Epidermal melanocyte (primary cell): ENCODE measurements around the gene NAV3.

Experiments used
- DNase-seq: peaks from one replicate; pipeline ENCODE4 v3.0.0; 2011; ENCODE audit warnings: low spot score; ENCODE audit not compliant: insufficient read length

The NAV3 gene, protein sequence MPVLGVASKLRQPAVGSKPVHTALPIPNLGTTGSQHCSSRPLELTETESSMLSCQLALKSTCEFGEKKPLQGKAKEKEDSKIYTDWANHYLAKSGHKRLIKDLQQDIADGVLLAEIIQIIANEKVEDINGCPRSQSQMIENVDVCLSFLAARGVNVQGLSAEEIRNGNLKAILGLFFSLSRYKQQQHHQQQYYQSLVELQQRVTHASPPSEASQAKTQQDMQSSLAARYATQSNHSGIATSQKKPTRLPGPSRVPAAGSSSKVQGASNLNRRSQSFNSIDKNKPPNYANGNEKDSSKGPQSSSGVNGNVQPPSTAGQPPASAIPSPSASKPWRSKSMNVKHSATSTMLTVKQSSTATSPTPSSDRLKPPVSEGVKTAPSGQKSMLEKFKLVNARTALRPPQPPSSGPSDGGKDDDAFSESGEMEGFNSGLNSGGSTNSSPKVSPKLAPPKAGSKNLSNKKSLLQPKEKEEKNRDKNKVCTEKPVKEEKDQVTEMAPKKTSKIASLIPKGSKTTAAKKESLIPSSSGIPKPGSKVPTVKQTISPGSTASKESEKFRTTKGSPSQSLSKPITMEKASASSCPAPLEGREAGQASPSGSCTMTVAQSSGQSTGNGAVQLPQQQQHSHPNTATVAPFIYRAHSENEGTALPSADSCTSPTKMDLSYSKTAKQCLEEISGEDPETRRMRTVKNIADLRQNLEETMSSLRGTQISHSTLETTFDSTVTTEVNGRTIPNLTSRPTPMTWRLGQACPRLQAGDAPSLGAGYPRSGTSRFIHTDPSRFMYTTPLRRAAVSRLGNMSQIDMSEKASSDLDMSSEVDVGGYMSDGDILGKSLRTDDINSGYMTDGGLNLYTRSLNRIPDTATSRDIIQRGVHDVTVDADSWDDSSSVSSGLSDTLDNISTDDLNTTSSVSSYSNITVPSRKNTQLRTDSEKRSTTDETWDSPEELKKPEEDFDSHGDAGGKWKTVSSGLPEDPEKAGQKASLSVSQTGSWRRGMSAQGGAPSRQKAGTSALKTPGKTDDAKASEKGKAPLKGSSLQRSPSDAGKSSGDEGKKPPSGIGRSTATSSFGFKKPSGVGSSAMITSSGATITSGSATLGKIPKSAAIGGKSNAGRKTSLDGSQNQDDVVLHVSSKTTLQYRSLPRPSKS (N-terminal part only)

GRCh38 chr12:77830583-77831351, at the start of gene NAV3:
NAV3 (plus strand) TSS chr12:77830894; CDS start chr12:77831462, 568 bp downstream.
- DNase-seq = no peak

DNA sequence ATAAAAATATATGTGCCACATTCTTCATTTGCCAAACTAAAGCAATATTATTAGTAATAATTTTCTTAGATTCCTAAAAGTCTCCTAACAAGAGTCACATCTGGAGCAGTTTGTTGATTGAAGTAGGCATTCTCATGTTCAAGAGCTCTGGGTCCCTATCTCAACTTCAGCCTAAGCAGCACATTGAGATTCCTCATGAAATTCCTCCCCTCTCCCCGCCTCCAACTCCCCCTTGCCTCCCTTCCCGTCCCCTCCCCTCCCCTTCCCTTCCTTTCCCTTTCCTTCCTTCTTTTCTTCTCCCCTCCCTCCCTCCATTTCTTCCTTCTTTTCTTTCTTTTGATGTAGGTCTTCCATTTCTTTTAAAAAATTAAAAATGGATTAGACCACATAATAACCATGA, 48.7 kb upstream of the NAV3 start:
- no peak for DNase-seq

DNA sequence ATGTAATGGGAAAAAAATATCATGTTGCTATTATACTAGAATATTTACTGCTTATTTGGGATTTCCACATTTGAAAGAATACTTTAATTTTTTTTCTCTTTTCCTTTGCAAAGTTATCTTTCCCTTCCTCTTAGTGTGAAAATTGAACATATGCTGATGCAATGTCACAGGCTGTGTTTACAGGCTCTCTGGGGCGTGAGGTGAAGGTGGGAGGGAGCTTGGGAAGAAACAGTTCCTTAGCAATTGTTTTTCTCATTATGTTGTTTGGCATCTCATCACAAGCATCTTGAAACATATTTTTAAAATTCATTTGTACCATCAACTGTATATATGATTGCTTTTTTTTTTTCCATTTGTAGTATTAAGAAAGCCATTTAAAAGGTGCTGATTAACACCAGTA, 47.9 kb upstream of the NAV3 start:
- no peak for DNase-seq

- no peak for DNase-seq
These were observed 45.5 kb upstream of the NAV3 start for GRCh38 chr12:77785211-77785610.

- DNase-seq = no peak
These were observed 44.0 kb upstream of the NAV3 start for GRCh38 chr12:77786675-77787074.

GRCh38 chr12:77788231-77789168, 42.2 kb upstream of the NAV3 start:
- DNase-seq = no peak

DNA sequence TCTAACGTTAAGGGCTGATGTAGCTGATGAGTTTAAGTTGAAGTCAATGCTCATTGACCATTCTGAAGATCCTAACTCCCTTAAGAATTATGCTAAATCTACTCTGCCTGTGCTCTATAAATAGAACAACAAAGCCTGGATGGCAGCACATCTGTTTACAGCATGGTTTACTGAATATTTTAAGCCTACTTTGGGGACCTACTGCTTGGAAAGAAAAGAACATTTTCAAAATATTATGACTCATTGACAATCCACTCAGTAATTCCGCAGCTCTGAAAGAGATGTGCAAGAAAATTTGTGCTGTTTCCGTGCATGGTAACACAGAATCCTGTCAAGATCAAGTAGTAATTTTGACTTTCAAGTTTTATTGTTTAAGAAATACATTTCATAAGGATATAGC, 35.0 kb upstream of the NAV3 start:
- no peak for DNase-seq

DNA sequence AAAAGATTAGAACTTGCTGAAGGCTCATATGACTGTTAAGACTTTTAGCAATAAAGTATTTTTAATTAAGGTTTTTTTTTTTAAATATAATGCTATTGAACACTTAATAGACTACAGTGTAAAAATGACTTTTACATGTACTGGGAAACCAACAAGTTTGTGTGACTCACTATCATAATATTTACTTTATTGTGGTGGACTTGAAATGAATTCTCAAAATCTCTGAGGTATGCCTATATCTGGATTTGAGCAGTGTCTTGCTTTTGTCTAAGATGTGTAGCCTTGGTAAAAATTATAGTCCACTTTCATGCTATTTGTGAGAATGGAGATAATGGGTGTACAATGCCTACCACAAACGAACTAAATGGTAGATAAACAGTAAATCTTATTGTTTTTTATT, 33.9 kb upstream of the NAV3 start:
- DNase-seq = no peak

GRCh38 chr12:77800501-77800900, 30.2 kb upstream of the NAV3 start:
- DNase-seq = no peak

GRCh38 chr12:77808534-77808933, 22.2 kb upstream of the NAV3 start:
- no peak for DNase-seq

DNA sequence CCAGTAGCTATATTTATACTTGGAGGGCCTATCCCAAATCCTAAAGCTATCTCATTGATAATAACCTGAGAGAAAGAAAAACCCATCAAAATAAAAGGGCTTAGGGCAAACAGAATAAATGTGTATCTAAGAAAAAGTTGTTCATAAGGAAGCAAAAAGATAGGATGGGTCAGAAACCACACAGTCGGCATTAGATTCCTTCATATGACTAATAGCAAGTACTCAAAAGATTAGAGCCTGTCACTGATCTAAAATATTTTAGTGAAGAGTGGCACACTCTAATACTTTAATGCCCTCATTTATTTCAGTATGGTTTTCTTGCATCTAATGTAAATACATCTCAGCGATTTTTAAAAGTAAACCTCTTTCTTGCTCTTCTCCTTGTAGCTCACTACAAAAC, 17.1 kb upstream of the NAV3 start:
- DNase-seq = no peak

GRCh38 chr12:77814386-77814785, 16.3 kb upstream of the NAV3 start:
- DNase-seq = no peak

DNA sequence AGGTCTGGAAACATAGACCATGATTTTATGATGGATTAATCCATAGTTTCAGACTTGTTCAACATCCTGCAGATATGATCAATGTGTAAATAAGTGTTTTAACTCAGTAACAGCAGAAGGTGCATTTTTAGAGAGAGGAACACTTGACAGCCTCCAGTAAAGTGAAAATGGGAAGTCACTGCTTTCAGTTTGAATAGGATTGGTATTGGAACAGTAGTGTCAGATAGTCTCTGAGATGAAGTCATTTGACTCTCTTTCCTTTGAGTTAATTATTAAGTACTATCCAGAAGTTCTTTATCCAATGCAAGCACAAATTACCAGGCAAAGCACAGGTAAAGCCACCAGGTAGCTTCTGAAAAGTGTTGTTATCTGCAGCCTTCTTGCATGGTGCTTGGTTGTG, 14.5 kb upstream of the NAV3 start:
- DNase-seq = no peak

GRCh38 chr12:77817276-77817675, 13.4 kb upstream of the NAV3 start:
- DNase-seq = no peak

DNA sequence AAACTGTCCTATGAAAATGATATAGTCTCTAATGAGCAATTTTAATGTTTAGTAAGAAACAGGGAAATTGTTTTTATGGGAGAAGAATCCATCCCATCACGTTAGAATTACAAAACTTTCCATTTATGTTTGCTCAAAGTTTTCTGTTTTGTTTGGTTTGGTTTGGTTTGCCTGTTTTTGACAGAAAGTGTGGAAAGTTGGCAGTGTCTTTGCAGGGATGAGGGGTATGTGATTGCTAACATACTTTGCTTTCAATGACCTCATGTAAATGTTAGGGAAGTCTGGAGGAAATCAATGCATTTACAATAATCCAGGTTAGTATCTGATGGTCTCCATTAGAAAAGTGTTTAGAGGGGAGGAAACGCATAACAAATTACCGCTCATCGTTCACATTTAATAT, 12.3 kb upstream of the NAV3 start:
- DNase-seq = no peak

DNA sequence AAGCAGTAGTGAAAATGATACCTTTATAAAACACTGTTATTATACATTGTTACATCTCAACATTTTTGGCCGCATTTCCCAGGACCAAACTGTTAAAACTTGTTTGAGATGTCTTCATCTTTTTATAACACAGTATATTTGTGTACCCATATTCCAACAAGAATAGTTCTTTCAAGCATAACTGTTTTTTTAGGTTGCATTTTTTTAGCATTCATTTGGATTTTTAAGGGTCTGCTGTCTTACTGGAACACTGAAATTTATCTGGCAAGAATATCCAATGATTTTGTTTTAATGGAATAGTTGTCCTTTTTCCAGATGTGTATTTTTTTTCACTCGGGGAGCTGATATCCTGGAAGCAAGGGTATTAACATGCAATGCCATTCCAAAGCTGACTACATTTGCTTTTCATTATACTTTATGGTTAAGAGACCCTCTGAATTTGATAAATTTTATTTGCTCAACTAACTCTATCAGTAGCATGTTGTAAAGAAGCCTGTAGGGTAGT, 8.9 kb upstream of the NAV3 start:
- no peak for DNase-seq

DNA sequence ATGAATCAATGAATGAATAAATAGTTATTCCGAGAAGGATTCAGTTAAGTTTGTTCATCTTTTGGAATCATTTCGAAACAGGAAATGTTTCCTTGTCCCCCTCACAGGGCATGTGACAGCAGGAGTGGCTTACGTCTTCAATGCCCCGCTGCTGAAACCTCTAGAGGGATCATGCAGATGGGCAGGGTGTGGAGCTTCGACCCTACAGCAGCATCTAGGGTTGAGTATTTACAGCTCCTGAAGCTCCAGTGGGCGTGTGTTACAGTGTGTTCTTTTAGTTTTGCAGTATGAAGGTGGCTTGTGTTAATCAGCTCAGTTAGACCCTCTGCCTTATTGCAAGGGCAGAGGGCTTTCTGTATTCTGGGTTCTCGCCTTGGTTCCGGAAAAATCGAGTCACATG, 2.6 kb downstream of the NAV3 start:
- no peak for DNase-seq

GRCh38 chr12:77834618-77835017, 3.9 kb downstream of the NAV3 start:
- no peak for DNase-seq

GRCh38 chr12:77835969-77836368, 5.3 kb downstream of the NAV3 start:
- DNase-seq = no peak

- DNase-seq = no peak
These were observed 7.2 kb downstream of the NAV3 start for GRCh38 chr12:77837876-77838291.
